ENCODE results near the gene EFHB.
"Not testable (repeated sequence)": the region's sequence is repeated elsewhere in the genome, so short reads cannot be mapped to it uniquely, and the experiment has no call there.

EFHB gene

GRCh38 chr3:19959505-19959904, 25.5 kb upstream of the EFHB start:
- TF ChIP-seq CTCF (IDR thresholded peaks at IDR 0.05; ENCODE audit: low read depth, low read length): no peak
- no peak overlapping the region for H3K4me3 ChIP-seq (ENCODE audit: low read depth, low read length)

GRCh38 chr3:19957354-19957753, 23.3 kb upstream of the EFHB start:
- H3K4me3 ChIP-seq (ENCODE audit: low read depth, low read length): not testable (repeated sequence)

- TF ChIP-seq CTCF (IDR thresholded peaks at IDR 0.05; ENCODE audit: low read depth, low read length): no peak
- H3K4me3 ChIP-seq (ENCODE audit: low read depth, low read length): no peak overlapping the region
Observed at GRCh38 chr3:19954676-19955075, 20.7 kb upstream of the EFHB start.

- no peak for TF ChIP-seq CTCF (IDR thresholded peaks at IDR 0.05; ENCODE audit: low read depth, low read length)
- H3K4me3 ChIP-seq (ENCODE audit: low read depth, low read length): no peak overlapping the region
Observed at GRCh38 chr3:19950316-19950715, 16.3 kb upstream of the EFHB start.

- peak overlapping the region; percentile 95 for H3K4me3 ChIP-seq (ENCODE audit: low read depth, low read length)
- TF ChIP-seq CTCF (IDR thresholded peaks at IDR 0.05; ENCODE audit: low read depth, low read length): no peak
Observed at GRCh38 chr3:19948226-19948591, 14.2 kb upstream of the EFHB start.

GRCh38 chr3:19947549-19948225, 13.7 kb upstream of the EFHB start:
- no peak for TF ChIP-seq CTCF (IDR thresholded peaks at IDR 0.05; ENCODE audit: low read depth, low read length)
- H3K4me3 ChIP-seq (ENCODE audit: low read depth, low read length): peak overlapping the region; percentile 95

- peak within 1 kb of the TSS; percentile 95 for H3K4me3 ChIP-seq (ENCODE audit: low read depth, low read length)
- TF ChIP-seq CTCF (IDR thresholded peaks at IDR 0.05; ENCODE audit: low read depth, low read length): no peak
Observed at GRCh38 chr3:19946832-19947548, 13.0 kb upstream of the EFHB start, which contains the start of gene RAB5A. RAB5A (plus strand) TSS chr3:19947097; CDS start chr3:19950899, 3,802 bp downstream.
